Liver (tissue), 3 donors: ENCODE results near the gene PGA3.

ENCODE experiments used
- EGR1 ChIP-seq, 2 donors: IDR thresholded peaks; 2 replicates each; pipeline ENCODE4 v1.6.1; 2016 to 2018; ENCODE audit warnings: antibody characterized with exemption in 2 of 2, low read depth in 2 of 2
- JUND ChIP-seq, 2 donors: IDR thresholded peaks; 2 replicates each; pipeline ENCODE4 v1.6.1; 2016; ENCODE audit warnings: antibody characterized with exemption in 2 of 2
- RAD21 ChIP-seq, 2 donors: IDR thresholded peaks; 2 replicates each; pipeline ENCODE4 v1.6.1; 2016; ENCODE audit warnings: antibody characterized with exemption in 2 of 2, mild to moderate bottlenecking in 2 of 2
- SP1 ChIP-seq: IDR thresholded peaks from 2 replicates; pipeline ENCODE4 v1.6.1; 2018; ENCODE audit warnings: antibody characterized with exemption, mild to moderate bottlenecking
- YY1 ChIP-seq: IDR thresholded peaks from 2 replicates; pipeline ENCODE4 v1.6.1; 2016; ENCODE audit warnings: antibody characterized with exemption, mild to moderate bottlenecking
- TF ChIP-seq, protein P1 (sequence below): fragments of 150-350 bp; IDR thresholded peaks from 2 replicates; pipeline ENCODE4 v1.5.1; 2017; ENCODE audit warnings: improper control_type of control experiment, low read depth, low read length; ENCODE audit not compliant: missing input control
- TF ChIP-seq, protein P2 (sequence below): IDR thresholded peaks from 2 replicates; pipeline ENCODE4 v1.6.1; 2016; ENCODE audit warnings: antibody characterized with exemption
- TF ChIP-seq, protein P3 (sequence below): IDR thresholded peaks from 2 replicates; pipeline ENCODE4 v1.6.1; 2016; ENCODE audit warnings: antibody characterized with exemption, mild to moderate bottlenecking
- TF ChIP-seq, protein P4 (sequence below): IDR thresholded peaks from 2 replicates; pipeline ENCODE4 v1.6.1; 2016; ENCODE audit warnings: antibody characterized with exemption
- donor health status: healthy.
- donor health status: healthy.

DNA sequence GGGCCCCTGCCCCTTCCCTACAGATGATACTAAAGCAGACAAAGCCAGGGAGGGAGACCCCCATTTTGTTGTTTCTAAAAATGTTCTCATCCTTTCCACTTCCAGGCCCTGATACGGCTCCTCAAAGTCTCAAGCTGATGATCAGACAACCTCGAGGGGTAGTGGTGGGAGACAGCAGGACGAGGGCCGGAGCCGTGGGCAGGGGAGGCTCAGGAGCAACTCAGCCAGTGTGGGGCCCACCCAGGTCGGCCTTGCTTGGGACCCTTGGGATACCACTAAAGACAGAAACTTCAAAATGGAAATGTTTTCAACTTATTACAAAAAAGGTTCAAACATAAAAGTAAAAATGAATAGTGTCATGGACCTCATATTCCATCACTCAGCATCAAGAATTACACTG, 26.9 kb upstream of the PGA3 start:
- no peak for TF ChIP-seq JUND (IDR thresholded peaks at IDR 0.05)
- TF ChIP-seq, protein P1, sequence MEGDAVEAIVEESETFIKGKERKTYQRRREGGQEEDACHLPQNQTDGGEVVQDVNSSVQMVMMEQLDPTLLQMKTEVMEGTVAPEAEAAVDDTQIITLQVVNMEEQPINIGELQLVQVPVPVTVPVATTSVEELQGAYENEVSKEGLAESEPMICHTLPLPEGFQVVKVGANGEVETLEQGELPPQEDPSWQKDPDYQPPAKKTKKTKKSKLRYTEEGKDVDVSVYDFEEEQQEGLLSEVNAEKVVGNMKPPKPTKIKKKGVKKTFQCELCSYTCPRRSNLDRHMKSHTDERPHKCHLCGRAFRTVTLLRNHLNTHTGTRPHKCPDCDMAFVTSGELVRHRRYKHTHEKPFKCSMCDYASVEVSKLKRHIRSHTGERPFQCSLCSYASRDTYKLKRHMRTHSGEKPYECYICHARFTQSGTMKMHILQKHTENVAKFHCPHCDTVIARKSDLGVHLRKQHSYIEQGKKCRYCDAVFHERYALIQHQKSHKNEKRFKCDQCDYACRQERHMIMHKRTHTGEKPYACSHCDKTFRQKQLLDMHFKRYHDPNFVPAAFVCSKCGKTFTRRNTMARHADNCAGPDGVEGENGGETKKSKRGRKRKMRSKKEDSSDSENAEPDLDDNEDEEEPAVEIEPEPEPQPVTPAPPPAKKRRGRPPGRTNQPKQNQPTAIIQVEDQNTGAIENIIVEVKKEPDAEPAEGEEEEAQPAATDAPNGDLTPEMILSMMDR: no peak
- no peak for TF ChIP-seq YY1
- TF ChIP-seq EGR1 (IDR thresholded peaks at IDR 0.05; ENCODE audit: low read depth in 2 of 2): no peak
- TF ChIP-seq, protein P2, sequence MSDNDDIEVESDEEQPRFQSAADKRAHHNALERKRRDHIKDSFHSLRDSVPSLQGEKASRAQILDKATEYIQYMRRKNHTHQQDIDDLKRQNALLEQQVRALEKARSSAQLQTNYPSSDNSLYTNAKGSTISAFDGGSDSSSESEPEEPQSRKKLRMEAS: no peak
- TF ChIP-seq, protein P3, sequence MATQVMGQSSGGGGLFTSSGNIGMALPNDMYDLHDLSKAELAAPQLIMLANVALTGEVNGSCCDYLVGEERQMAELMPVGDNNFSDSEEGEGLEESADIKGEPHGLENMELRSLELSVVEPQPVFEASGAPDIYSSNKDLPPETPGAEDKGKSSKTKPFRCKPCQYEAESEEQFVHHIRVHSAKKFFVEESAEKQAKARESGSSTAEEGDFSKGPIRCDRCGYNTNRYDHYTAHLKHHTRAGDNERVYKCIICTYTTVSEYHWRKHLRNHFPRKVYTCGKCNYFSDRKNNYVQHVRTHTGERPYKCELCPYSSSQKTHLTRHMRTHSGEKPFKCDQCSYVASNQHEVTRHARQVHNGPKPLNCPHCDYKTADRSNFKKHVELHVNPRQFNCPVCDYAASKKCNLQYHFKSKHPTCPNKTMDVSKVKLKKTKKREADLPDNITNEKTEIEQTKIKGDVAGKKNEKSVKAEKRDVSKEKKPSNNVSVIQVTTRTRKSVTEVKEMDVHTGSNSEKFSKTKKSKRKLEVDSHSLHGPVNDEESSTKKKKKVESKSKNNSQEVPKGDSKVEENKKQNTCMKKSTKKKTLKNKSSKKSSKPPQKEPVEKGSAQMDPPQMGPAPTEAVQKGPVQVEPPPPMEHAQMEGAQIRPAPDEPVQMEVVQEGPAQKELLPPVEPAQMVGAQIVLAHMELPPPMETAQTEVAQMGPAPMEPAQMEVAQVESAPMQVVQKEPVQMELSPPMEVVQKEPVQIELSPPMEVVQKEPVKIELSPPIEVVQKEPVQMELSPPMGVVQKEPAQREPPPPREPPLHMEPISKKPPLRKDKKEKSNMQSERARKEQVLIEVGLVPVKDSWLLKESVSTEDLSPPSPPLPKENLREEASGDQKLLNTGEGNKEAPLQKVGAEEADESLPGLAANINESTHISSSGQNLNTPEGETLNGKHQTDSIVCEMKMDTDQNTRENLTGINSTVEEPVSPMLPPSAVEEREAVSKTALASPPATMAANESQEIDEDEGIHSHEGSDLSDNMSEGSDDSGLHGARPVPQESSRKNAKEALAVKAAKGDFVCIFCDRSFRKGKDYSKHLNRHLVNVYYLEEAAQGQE: no peak
- TF ChIP-seq, protein P4, sequence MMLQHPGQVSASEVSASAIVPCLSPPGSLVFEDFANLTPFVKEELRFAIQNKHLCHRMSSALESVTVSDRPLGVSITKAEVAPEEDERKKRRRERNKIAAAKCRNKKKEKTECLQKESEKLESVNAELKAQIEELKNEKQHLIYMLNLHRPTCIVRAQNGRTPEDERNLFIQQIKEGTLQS: no peak
- TF ChIP-seq SP1: no peak
- TF ChIP-seq RAD21 (IDR thresholded peaks at IDR 0.05): no peak
